Hepatocyte (in vitro differentiated cells): Measurements from ENCODE around the gene TMC8. TPM values are rescaled to one million over a fixed set of nuclear protein-coding genes. Genes with fewer than 3 reads are reported as not detected.
A peak's percentile ranks its signal among the peaks of the same experiment; 100 is the strongest.

Experiments used
- DNase-seq: peaks from one replicate; pipeline ENCODE4 v3.0.0-alpha.2; 2016; ENCODE audit warnings: low spot score
- H2AFZ ChIP-seq: fragments of 200-600 bp; sonication (generic); 2 replicates; pipeline ENCODE4 v1.6.0; 2016; ENCODE audit warnings: antibody characterized with exemption, mild to moderate bottlenecking
- H3K27ac ChIP-seq: fragments of 200-600 bp; sonication (generic); 2 replicates; pipeline ENCODE4 v1.5.1; 2016; ENCODE audit warnings: mild to moderate bottlenecking
- H3K27me3 ChIP-seq: fragments of 200-600 bp; sonication (generic); 2 replicates; pipeline ENCODE4 v1.6.1; 2016
- H3K36me3 ChIP-seq: fragments of 200-600 bp; sonication (generic); replicated peaks from 2 replicates; pipeline ENCODE4 v1.5.1; 2016; ENCODE audit warnings: low read depth; ENCODE audit not compliant: insufficient read depth
- H3K4me1 ChIP-seq: fragments of 200-600 bp; sonication (generic); 2 replicates; pipeline ENCODE4 v1.5.1; 2016; ENCODE audit warnings: mild to moderate bottlenecking, moderate library complexity; ENCODE audit not compliant: insufficient read depth
- H3K4me2 ChIP-seq: fragments of 200-600 bp; sonication (generic); 2 replicates; pipeline ENCODE4 v1.6.0; 2016
- H3K4me3 ChIP-seq: fragments of 200-600 bp; sonication (generic); 2 replicates; pipeline ENCODE4 v1.5.1; 2016; ENCODE audit warnings: mild to moderate bottlenecking
- H3K79me2 ChIP-seq: fragments of 200-600 bp; sonication (generic); 2 replicates; pipeline ENCODE4 v1.6.0; 2017; ENCODE audit warnings: mild to moderate bottlenecking
- H3K9me2 ChIP-seq: fragments of 200-600 bp; sonication (generic); replicated peaks from 2 replicates; pipeline ENCODE4 v1.6.0; 2017; ENCODE audit warnings: mild to moderate bottlenecking; ENCODE audit not compliant: insufficient read depth
- H3K9me3 ChIP-seq: fragments of 200-600 bp; sonication (generic); 2 replicates; pipeline ENCODE4 v1.5.1; 2016; ENCODE audit warnings: low read depth, mild to moderate bottlenecking
- H4K20me1 ChIP-seq: fragments of 200-600 bp; sonication (generic); 2 replicates; pipeline ENCODE4 v1.6.0; 2016; ENCODE audit warnings: mild to moderate bottlenecking; ENCODE audit not compliant: insufficient read depth, poor library complexity, severe bottlenecking
- EZH2 ChIP-seq: fragments of 200-600 bp; sonication (generic); IDR thresholded peaks from 2 replicates; pipeline ENCODE4 v1.6.1; 2016; ENCODE audit warnings: antibody characterized with exemption, mild to moderate bottlenecking, borderline replicate concordance
- EZH2phosphoT487 ChIP-seq: fragments of 200-600 bp; sonication (generic); IDR thresholded peaks from one replicate; pipeline ENCODE4 v1.6.1; 2018; ENCODE audit warnings: antibody characterized with exemption, mild to moderate bottlenecking, low read depth, moderate library complexity; ENCODE audit not compliant: unreplicated experiment, severe bottlenecking
- WGBS: methylation state at CpG from one replicate; pipeline ENCODE4 v1.1.6; 2016; ENCODE audit warnings: low lambda C conversion rate; ENCODE audit errors: missing lambda C conversion rate; 5-methylcytosine and 5-hydroxymethylcytosine counted together
- polyA plus RNA-seq: library from polyadenylated mRNA; unstranded; fragments of >200 nt; fragmentation: Nextera tagmentation; extraction: Ambion mirVana; gene quantifications from 2 replicates; pipeline ENCODE4 v1.2.1, GENCODE V29; 2016
- total RNA-seq: library from RNA; depleted of rRNA; stranded (reverse); fragments of >200 nt; gene quantifications from 2 replicates; pipeline ENCODE4 v1.2.3, GENCODE V29; 2014
- TF ChIP-seq, protein P1 (sequence below): fragments of 200-600 bp; sonication (generic); IDR thresholded peaks from 2 replicates; pipeline ENCODE4 v1.5.1; 2016; ENCODE audit warnings: antibody characterized with exemption, mild to moderate bottlenecking; ENCODE audit not compliant: poor library complexity

TMC8 gene
- total and polyA plus RNA-seq, 2 experiments from 2014 or later, result 0.07 to 1.2 TPM

DNA sequence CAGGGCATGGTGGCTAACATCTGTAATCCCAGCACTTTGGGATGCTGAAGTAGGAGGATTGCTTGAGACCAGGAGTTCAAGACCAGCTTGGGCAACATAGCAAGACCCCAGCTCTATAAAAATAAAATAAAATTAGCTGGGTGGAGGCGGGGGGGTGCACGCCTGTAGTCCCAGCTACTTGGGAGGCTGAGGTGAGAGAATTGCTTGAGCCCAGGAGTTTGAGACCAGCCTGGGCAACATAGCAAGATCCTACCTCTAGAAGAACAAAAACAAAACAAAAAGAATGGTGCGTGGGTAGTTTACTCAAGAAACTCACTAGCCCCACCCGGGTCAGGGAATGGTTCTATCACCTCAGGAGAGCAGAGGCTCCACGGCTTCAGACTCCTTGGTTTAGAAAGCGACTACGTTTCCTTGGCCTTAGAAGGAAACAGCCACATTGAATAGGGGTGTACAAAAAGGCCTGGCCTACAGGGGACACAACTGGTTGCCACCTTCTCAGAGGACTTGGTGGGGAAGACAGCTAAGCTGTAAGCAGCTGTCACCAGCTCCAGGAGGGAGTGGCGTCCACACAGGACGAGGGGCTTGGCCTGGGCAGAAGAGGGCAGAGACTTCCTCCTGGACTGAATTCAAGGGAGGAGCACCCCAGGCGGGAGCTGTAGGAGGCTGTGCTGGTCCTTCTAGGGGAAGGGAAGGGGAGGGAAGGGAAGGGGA lies 55.6 kb downstream of the TMC8 start:
- TF ChIP-seq EZH2 (no peak), EZH2phosphoT487 (no peak)
- TF ChIP-seq, protein P1, sequence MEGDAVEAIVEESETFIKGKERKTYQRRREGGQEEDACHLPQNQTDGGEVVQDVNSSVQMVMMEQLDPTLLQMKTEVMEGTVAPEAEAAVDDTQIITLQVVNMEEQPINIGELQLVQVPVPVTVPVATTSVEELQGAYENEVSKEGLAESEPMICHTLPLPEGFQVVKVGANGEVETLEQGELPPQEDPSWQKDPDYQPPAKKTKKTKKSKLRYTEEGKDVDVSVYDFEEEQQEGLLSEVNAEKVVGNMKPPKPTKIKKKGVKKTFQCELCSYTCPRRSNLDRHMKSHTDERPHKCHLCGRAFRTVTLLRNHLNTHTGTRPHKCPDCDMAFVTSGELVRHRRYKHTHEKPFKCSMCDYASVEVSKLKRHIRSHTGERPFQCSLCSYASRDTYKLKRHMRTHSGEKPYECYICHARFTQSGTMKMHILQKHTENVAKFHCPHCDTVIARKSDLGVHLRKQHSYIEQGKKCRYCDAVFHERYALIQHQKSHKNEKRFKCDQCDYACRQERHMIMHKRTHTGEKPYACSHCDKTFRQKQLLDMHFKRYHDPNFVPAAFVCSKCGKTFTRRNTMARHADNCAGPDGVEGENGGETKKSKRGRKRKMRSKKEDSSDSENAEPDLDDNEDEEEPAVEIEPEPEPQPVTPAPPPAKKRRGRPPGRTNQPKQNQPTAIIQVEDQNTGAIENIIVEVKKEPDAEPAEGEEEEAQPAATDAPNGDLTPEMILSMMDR, result no peak
- peak overlapping the region; percentile 31 for H2AFZ ChIP-seq
- H3K27me3 ChIP-seq, result no peaks in the 10 kb centered on the region
- WGBS, result 63% methylated on average over 10 of the region's 10 CpGs
- no peak overlapping the region for H3K27ac ChIP-seq
- no peaks in the 10 kb centered on the region for H3K9me3 ChIP-seq
- peak overlapping the region; percentile 88 for H3K4me2 ChIP-seq
- no peaks in the 10 kb centered on the region for H3K36me3 ChIP-seq
- no peak for DNase-seq
- H3K9me2 ChIP-seq, result no peaks in the 10 kb centered on the region
- H4K20me1 ChIP-seq, result no peaks in the 10 kb centered on the region
- peaks cover 28% of the 10 kb centered on the region for H3K79me2 ChIP-seq
- H3K4me3 ChIP-seq, result no peak overlapping the region
- peaks cover 11% of the 10 kb centered on the region for H3K4me1 ChIP-seq

DNA sequence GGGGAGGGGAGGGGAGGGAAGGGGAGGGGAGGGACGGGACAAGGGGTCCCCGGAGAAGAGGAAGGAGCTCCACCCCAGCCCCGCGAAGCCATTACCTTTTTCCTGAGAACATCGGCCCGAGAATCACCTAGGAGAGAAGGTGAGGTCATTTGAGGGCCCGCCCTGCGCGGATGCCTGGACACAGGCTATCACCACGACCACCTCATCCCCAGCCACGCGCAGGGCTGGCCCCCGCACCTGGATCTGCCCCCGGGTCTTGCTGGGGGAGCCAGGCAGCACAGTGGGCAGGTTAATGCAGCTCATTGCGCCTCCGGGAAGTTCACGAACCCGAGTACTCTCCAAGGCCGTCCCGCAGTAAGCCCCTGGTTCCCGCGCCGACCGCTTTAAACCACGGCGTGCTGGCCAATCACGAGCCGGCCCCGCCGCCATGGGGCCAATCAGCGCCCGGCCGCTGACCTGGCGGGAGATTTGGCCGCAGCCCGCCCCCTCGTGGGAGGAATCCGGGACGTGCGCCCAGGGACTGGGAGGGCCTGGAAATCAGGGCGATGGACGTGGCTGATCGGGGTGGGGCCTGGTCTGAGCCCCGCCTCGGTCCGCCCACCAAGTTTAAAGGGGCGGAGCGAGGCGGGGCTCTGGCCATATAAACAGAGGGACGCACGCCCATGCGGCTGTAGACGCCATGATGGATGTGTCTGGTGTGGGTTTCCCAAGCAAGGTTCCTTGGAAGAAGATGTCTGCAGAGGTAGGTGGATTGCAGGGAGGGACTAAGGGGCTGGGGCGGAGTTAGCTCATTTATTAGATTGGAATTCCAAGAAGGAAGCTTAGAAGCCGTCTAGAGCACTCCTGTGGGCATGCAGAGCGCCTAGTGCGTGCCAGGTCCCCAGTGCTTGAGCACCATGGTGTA lies 56.4 kb downstream of the TMC8 start, which contains the start of the genes AFMID and TK1:
Gene AFMID (plus strand): TSS at position 671 of the 904 bp plus-strand sequence. CDS start 9 bp downstream, at position 680.
Gene TK1 (minus strand): TSS at position 361 of the 904 bp plus-strand sequence. CDS start 58 bp downstream, at position 303.
- Histone ChIP-seq H3K4me2 (peak within 1 kb of the TSS; percentile 88), H2AFZ (peak within 1 kb of the TSS; percentile 31), H3K79me2 (peaks cover 28% of the 10 kb centered on the region), H3K9me2 (no peaks in the 10 kb centered on the region), H3K9me3 (no peaks in the 10 kb centered on the region), H3K4me1 (peaks cover 11% of the 10 kb centered on the region), H4K20me1 (no peaks in the 10 kb centered on the region), H3K36me3 (no peaks in the 10 kb centered on the region), H3K27me3 (no peaks in the 10 kb centered on the region), H3K4me3 (peak within 1 kb of the TSS; percentile 33), H3K27ac (peak within 1 kb of the TSS; percentile 60)
- 6% methylated on average over 50 of the region's 57 CpGs for WGBS
- peak; percentile 98 for DNase-seq
- TF ChIP-seq EZH2phosphoT487 (no peak), EZH2 (no peak)
- TF ChIP-seq, protein P1, result peak; percentile 99

Other genes starting within 250 kb of the TMC8 start
- 3.5 and 4.2 TPM in 2 replicates for gene TNRC6C, start 172.1 kb upstream of the TMC8 start, total RNA-seq
- 5.1 and 5.6 TPM in 2 replicates for gene TNRC6C, start 172.1 kb upstream of the TMC8 start, polyA plus RNA-seq
- 20.9 and 26.7 TPM in 2 replicates for gene TMC6, start 2.0 kb upstream of the TMC8 start, total RNA-seq
- gene TMC6, start 2.0 kb upstream of the TMC8 start, polyA plus RNA-seq, result 57.9 and 62.8 TPM in 2 replicates
- 0.32 and 0.33 TPM in 2 replicates for gene C17orf99, start 15.6 kb downstream of the TMC8 start, total RNA-seq
- 0.62 and 0.77 TPM in 2 replicates for gene C17orf99, start 15.6 kb downstream of the TMC8 start, polyA plus RNA-seq
- 48.3 and 72.5 TPM in 2 replicates for gene SYNGR2, start 37.8 kb downstream of the TMC8 start, total RNA-seq
- 160 and 191 TPM in 2 replicates for gene SYNGR2, start 37.8 kb downstream of the TMC8 start, polyA plus RNA-seq
- gene TK1, start 56.3 kb downstream of the TMC8 start, total RNA-seq, result 8.3 and 13.8 TPM in 2 replicates
- 29.9 and 31.9 TPM in 2 replicates for gene TK1, start 56.3 kb downstream of the TMC8 start, polyA plus RNA-seq
- 61.2 and 86.2 TPM in 2 replicates for gene AFMID, start 56.6 kb downstream of the TMC8 start, total RNA-seq
- gene AFMID, start 56.6 kb downstream of the TMC8 start, polyA plus RNA-seq, result 26.6 and 26.7 TPM in 2 replicates
- gene BIRC5, start 83.5 kb downstream of the TMC8 start, total RNA-seq, result 12.0 and 14.6 TPM in 2 replicates
- gene BIRC5, start 83.5 kb downstream of the TMC8 start, polyA plus RNA-seq, result 12.4 and 18.0 TPM in 2 replicates
- gene TMEM235, start 100.9 kb downstream of the TMC8 start, total RNA-seq, result 0.27 TPM in 1 of 2 replicates, not detected in the other
- gene TMEM235, start 100.9 kb downstream of the TMC8 start, polyA plus RNA-seq, result 0.21 and 0.30 TPM in 2 replicates
- 130 and 172 TPM in 2 replicates for gene SOCS3, start 229.3 kb downstream of the TMC8 start, total RNA-seq
- 181 and 246 TPM in 2 replicates for gene SOCS3, start 229.3 kb downstream of the TMC8 start, polyA plus RNA-seq
- gene PGS1, start 247.9 kb downstream of the TMC8 start, total RNA-seq, result 30.4 and 36.0 TPM in 2 replicates
- 42.5 and 52.2 TPM in 2 replicates for gene PGS1, start 247.9 kb downstream of the TMC8 start, polyA plus RNA-seq